HepG2 (cell line): ENCODE measurements around the gene PUDP. TPM values are rescaled to one million over a fixed set of nuclear protein-coding genes. Genes with fewer than 3 reads are reported as not detected.

Experiments
- ATAC-seq: fragments of 200-7000 bp; cut with Tn5 transposase; 3 replicates; pipeline ENCODE4 v1.9.1; 2020; ENCODE audit warnings: mild to moderate bottlenecking, moderate library complexity
- BruUV-seq: library from RNA; stranded (reverse); fragments of 400-500 nt; replicated peaks from 2 replicates; lab custom pipeline; 2021; lab: Mats Ljungman, UMichigan
- CTCF ChIA-PET: fragments of 300-600 bp; formaldehyde crosslinking; extraction: SDS; loops from one replicate; lab custom pipeline; 2021; ENCODE audit warnings: low total read pairs, inconsistent platforms, low intra/inter-chr PET ratio; lab: Yijun Ruan, JAX
- POLR2A ChIA-PET: fragments of 350-600 bp; sonication (Branson Sonifier 250); formaldehyde crosslinking; loops from one replicate; lab custom pipeline; 2020; ENCODE audit warnings: antibody characterized with exemption, inconsistent platforms; lab: Yijun Ruan, JAX
- DNase-seq: peaks from one replicate; pipeline ENCODE4 v3.0.0-alpha.2; 2015; ENCODE audit warnings: low spot score
- FAIRE-seq: peaks from 3 replicates; lab custom pipeline; 2011; peaks lifted over from hg19 to GRCh38; lab: Jason Lieb, UNC
- H2AFZ ChIP-seq: one replicate; pipeline ENCODE4 v1.6.1; 2011; ENCODE audit warnings: low read length, inconsistent platforms
- H3K27ac ChIP-seq: fragments of 300-600 bp; 3 replicates; pipeline ENCODE4 v1.8.0; 2011; ENCODE audit warnings: mixed run types, mild to moderate bottlenecking, mixed read lengths, low read length, inconsistent platforms; ENCODE audit not compliant: insufficient read depth; ENCODE audit errors: extremely low read length
- H3K27me3 ChIP-seq, 2 experiments: fragments of 200-600 bp in 1 of 2; 2 replicates in 1 of 2; 3 replicates in 1 of 2; pipeline versions ENCODE4 v1.6.0 to v1.8.0; 2011; ENCODE audit warnings: low read length in 2 of 2, mild to moderate bottlenecking in 2 of 2, moderate library complexity in 2 of 2, inconsistent platforms in 1 of 2; ENCODE audit not compliant: insufficient read depth in 2 of 2, control insufficient read depth in 1 of 2
- H3K36me3 ChIP-seq, 2 experiments: fragments of 200-600 bp in 1 of 2; replicated peaks in 1 of 2; 2 replicates in 1 of 2; 3 replicates in 1 of 2; pipeline versions ENCODE4 v1.5.1 to v1.8.0; 2011; ENCODE audit warnings: low read length in 2 of 2, inconsistent platforms in 1 of 2; ENCODE audit not compliant: insufficient read depth in 2 of 2, control insufficient read depth in 1 of 2
- H3K4me1 ChIP-seq: 2 replicates; pipeline ENCODE4 v1.5.1; 2012; ENCODE audit warnings: low read length, inconsistent platforms; ENCODE audit not compliant: insufficient read depth
- H3K4me2 ChIP-seq: 2 replicates; pipeline ENCODE4 v1.6.0; 2011; ENCODE audit warnings: low read depth, low read length, inconsistent platforms
- H3K4me3 ChIP-seq, 3 experiments: fragments of 200-600 bp in 1 of 3; sonication (generic), shearing (Covaris generic) in 1 of 3; replicated peaks in 1 of 3; 2 replicates each; pipeline ENCODE4 v1.5.1; 2011 to 2016; ENCODE audit warnings: low read length in 3 of 3, inconsistent platforms in 2 of 3, low read depth in 2 of 3, mild to moderate bottlenecking in 2 of 3, control low read depth in 1 of 3, mixed read lengths in 1 of 3; ENCODE audit not compliant: insufficient read depth in 1 of 3
- H3K79me2 ChIP-seq: one replicate; pipeline ENCODE4 v1.6.1; 2011; ENCODE audit warnings: low read length, inconsistent platforms; ENCODE audit not compliant: insufficient read depth
- H3K9ac ChIP-seq: 2 replicates; pipeline ENCODE4 v1.6.0; 2011; ENCODE audit warnings: mild to moderate bottlenecking, low read depth, low read length, inconsistent platforms; ENCODE audit not compliant: insufficient read depth
- H3K9me3 ChIP-seq: 2 replicates; pipeline ENCODE4 v1.5.1; 2012; ENCODE audit warnings: mild to moderate bottlenecking, low read length
- H4K20me1 ChIP-seq: 2 replicates; pipeline ENCODE4 v1.6.0; 2011; ENCODE audit warnings: inconsistent platforms, mild to moderate bottlenecking, low read length, moderate library complexity; ENCODE audit not compliant: insufficient read depth
- CTCF ChIP-seq: sonication (generic); formaldehyde crosslinking; IDR thresholded peaks from 2 replicates; pipeline ENCODE4 v1.5.0; 2020; ENCODE audit warnings: mild to moderate bottlenecking, missing genetic modification reagents, moderate library complexity
- NRL ChIP-seq: sonication (generic); formaldehyde crosslinking; IDR thresholded peaks from 2 replicates; pipeline ENCODE4 v1.5.0; 2020; ENCODE audit warnings: missing genetic modification reagents, mild to moderate bottlenecking, moderate library complexity, borderline replicate concordance
- STAG1 ChIP-seq: sonication (generic); formaldehyde crosslinking; IDR thresholded peaks from 2 replicates; pipeline ENCODE4 v1.4.0; 2020; ENCODE audit warnings: missing genetic modification reagents
- THRA ChIP-seq: sonication (generic); formaldehyde crosslinking; IDR thresholded peaks from 2 replicates; pipeline ENCODE4 v1.4.0; 2020; ENCODE audit warnings: missing genetic modification reagents, borderline replicate concordance
- ZNF280D ChIP-seq: sonication (generic); formaldehyde crosslinking; IDR thresholded peaks from 2 replicates; pipeline ENCODE4 v1.5.1; 2020; ENCODE audit warnings: mild to moderate bottlenecking, missing genetic modification reagents
- ZNF367 ChIP-seq: sonication (generic); formaldehyde crosslinking; IDR thresholded peaks from 2 replicates; pipeline ENCODE4 v1.4.0; 2020; ENCODE audit warnings: missing genetic modification reagents, borderline replicate concordance
- ZNF607 ChIP-seq: sonication (generic); formaldehyde crosslinking; IDR thresholded peaks from 2 replicates; pipeline ENCODE4 v1.5.1; 2020; ENCODE audit warnings: missing genetic modification reagents, mild to moderate bottlenecking, borderline replicate concordance
- WGBS: methylation state at CpG from one replicate; pipeline ENCODE4 v1.1.6; 2017; ENCODE audit warnings: low lambda C conversion rate; 5-methylcytosine and 5-hydroxymethylcytosine counted together
- in situ Hi-C: cut with HindIII; loops from 2 replicates; pipeline ENCODE4 v1.10.0; 2017; ENCODE audit warnings: low pct_unique_long_range_greater_than_20kb; ENCODE audit not compliant: extremely low pct_ligation_motif_present
- intact Hi-C: fragments of 100-400 bp; cut with micrococcal nuclease; formaldehyde crosslinking; loops from one replicate; pipeline ENCODE4 v1.10.0; 2022; ENCODE audit not compliant: unreplicated experiment
- polyA plus RNA-seq, 8 experiments: library from polyadenylated mRNA; depleted of rRNA in 3 of 8; stranded (reverse) in 7 of 8; unstranded in 1 of 8; fragments of >200 nt; fragmentation: Illumina TruSeq in 4 of 8; extraction: Trizol in 4 of 8; gene quantifications; 2 replicates each; pipeline versions ENCODE4 v1.2.1 to v1.2.3, GENCODE V29; 2011 to 2016; ENCODE audit warnings: low read depth in 4 of 8, missing spikeins in 1 of 8, mixed read lengths in 1 of 8; ENCODE audit not compliant: insufficient read depth in 1 of 8
- total RNA-seq, 5 experiments: library from RNA; depleted of rRNA; stranded (reverse); fragments of >200 nt; fragmentation: Illumina TruSeq; extraction: Trizol; gene quantifications; 2 replicates each; pipeline ENCODE4 v1.2.3, GENCODE V29; 2016; ENCODE audit warnings: low read depth in 1 of 5

The PUDP gene
- total and polyA plus RNA-seq, 2 of the 13 experiments (the other 11 are each of a cell fraction or from before 2014, with no cell fraction given) = 7.5 to 23.5 TPM

- TF ChIP-seq THRA (CRISPR knock-in tag) (no peak), NRL (CRISPR knock-in tag) (no peak), ZNF607 (CRISPR knock-in tag) (no peak), ZNF367 (CRISPR knock-in tag) (no peak)
- TF ChIP-seq, all 625 proteins: peak for 0
Observed at GRCh38 chrX:7069556-7069955, 78.4 kb downstream of the PUDP start (continued).

GRCh38 chrX:7068939-7069367 lies 79.0 kb downstream of the PUDP start:
- H3K36me3 ChIP-seq = no peaks in the 10 kb centered on the region
- no peak overlapping the region for H3K4me2 ChIP-seq
- ATAC-seq (peak; percentile 30; the same call in 1 of the 3 replicates), DNase-seq (no peak), FAIRE-seq (no peak)
- H3K27ac ChIP-seq = no peak overlapping the region
- no peaks in the 10 kb centered on the region for H3K9me3 ChIP-seq
- POLR2A ChIA-PET = no interaction called here
- H3K9ac ChIP-seq = no peak overlapping the region
- 97% methylated on average over 10 of the region's 10 CpGs for WGBS
- in situ Hi-C loops = no loop called here
- no TSS peak for BruUV-seq
- H3K79me2 ChIP-seq = no peaks in the 10 kb centered on the region
- CTCF ChIA-PET = no interaction called here
- intact Hi-C loops = no loop called here
- TF ChIP-seq CTCF (CRISPR knock-in tag) (0 out of 2 replicates have a peak, but pooled peaks have one; percentile 12), STAG1 (CRISPR knock-in tag) (peak; percentile 23; the same call in 1 of the 2 replicates), ZNF280D (CRISPR knock-in tag) (no peak)
- no peaks in the 10 kb centered on the region for H3K27me3 ChIP-seq
- no peak overlapping the region for H2AFZ ChIP-seq
- no peaks in the 10 kb centered on the region for H4K20me1 ChIP-seq
- H3K4me3 ChIP-seq = no peak overlapping the region
- no peaks in the 10 kb centered on the region for H3K4me1 ChIP-seq
